HG03139 (cell line): ENCODE data around the gene TVP23B.
"Not testable (repeated sequence)": the region's sequence is repeated elsewhere in the genome, so short reads cannot be mapped to it uniquely, and the experiment has no call there.

Source experiments
- ATAC-seq: cut with Tn5 transposase; IDR thresholded peaks from one replicate; pipeline ENCODE4 v1.9.1; 2021; ENCODE audit not compliant: unreplicated experiment

Gene TVP23B

DNA sequence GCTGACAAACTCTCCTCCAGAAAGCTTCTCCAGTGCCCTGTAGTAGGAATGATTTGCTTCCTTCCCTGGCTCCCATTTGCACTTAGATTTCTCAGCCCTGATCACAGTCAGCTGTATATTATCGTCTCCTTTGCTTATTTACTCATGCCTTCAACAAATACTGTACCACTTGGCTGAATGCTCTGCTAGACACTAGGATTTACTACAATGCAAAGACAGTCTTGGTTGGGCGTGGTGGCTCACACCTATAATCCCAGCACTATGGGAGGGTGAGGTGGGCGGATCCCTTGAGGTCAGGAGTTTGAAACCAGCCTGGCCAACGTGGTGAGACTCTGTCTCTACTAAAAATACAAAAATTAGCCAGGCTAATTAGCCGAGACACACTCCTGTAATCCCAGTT lies 5.9 kb downstream of the TVP23B start:
- not testable (repeated sequence) for ATAC-seq

DNA sequence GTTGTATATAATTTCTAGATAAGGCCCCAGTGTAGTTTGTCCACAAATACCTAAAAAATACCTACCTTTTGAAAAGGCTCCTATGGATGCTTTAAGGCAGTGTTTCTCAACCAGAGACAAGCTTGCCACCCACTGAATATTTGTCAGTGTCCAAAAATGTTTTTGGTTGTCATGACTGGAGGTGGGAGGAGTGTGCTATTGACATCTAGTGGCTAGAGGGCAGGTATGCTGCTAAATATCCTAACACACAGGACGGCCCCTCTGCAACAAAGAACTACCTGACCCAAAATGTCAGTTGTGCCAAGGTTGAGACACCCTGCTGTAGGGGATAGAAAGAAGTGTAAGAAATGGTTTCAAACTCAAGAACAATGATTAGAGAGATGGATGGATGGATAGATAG lies 10.4 kb downstream of the TVP23B start:
- ATAC-seq, result not testable (repeated sequence)

DNA sequence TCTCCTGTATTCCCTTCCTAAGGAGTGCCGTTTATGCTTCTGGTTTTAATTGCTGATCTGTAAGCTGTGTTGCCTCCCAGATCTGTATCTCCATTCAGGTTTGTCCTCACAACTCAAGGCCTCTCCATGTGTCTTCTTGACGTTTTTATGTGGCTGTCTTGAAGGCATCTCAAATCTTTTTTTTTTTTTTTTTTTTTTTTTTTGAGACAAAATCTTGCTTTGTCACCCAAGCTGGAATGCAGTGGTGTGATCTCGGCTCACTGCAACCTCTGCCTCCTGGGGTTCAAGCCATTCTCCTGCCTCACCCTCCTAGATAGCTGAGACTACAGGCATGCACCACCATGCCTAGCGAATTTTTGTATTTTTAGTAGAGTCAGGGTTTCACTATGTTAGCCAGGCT lies 13.9 kb downstream of the TVP23B start:
- ATAC-seq, result not testable (repeated sequence)

DNA sequence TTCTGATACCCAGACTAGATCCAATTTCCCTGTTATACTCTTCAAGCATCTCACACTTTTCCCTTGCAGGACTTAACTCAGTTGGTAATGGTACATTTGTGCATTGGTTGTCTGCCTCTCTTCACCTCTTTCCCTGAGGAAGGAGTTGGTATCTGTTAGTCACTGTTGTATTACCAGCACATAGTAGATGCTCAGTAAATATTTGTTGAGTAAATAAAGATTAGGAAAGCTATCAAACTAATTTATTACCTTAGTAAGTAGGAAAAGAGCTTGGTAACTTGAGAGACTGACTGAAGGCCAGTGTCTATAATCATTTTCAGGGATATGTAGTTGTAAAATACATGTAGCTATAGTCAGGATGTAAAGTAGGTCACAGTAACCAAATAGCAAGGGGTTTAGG lies 15.9 kb downstream of the TVP23B start:
- not testable (repeated sequence) for ATAC-seq

DNA sequence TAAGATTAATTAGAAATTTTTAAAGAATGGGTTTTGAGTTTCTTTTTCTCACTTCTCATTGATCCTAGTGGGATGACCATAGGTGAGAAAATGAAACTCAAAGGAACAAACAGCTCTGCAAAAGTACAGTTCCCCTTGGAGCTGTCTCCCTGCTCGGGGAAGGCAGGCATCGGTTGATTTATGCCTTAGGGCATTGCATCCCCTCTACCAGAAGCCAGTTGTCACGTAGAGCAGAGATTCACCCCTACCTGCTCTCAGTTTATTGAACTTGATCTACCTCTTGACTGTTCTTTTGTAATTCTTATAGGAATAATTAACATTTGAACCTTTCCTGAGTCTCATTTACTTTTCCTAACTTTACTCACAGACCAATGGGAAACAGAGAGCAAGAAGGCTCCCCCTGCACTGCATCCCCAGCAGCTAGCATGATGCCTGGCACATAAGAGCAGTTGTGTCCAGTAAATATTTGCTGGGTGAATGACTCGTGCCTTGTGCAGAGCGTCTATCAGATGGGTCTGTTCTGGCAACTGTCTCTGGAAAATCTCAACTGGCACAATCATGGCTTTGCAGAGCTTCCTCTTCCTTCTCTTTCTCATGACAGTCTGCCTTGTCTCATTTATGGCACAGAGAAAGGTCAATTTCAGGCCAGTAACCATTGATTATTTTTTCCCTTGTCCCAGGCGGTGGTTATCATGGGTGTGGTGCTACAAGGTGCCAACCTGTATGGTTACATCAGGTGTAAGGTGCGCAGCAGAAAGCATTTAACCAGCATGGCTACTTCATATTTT lies 22.7 kb downstream of the TVP23B start:
- ATAC-seq, result not testable (repeated sequence)

DNA sequence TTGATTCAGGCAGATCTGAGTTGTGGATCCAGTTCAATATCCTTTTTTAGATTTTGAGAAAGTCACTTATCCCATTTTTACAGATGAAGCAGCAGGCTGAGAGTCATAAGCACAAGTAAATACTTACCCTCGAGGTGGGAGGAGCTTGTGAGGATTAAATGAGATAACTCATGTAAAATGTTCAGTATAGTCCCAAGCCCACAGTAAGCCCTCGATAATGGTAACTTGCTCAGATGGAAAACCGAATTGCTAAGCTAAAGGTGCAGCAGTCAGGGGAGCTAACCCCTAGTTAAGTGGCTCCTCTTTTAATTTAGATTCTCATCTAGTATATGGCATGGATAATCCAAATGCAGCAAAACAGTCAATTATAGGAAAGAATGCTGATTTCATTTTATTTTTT lies 34.9 kb downstream of the TVP23B start:
- not testable (repeated sequence) for ATAC-seq

DNA sequence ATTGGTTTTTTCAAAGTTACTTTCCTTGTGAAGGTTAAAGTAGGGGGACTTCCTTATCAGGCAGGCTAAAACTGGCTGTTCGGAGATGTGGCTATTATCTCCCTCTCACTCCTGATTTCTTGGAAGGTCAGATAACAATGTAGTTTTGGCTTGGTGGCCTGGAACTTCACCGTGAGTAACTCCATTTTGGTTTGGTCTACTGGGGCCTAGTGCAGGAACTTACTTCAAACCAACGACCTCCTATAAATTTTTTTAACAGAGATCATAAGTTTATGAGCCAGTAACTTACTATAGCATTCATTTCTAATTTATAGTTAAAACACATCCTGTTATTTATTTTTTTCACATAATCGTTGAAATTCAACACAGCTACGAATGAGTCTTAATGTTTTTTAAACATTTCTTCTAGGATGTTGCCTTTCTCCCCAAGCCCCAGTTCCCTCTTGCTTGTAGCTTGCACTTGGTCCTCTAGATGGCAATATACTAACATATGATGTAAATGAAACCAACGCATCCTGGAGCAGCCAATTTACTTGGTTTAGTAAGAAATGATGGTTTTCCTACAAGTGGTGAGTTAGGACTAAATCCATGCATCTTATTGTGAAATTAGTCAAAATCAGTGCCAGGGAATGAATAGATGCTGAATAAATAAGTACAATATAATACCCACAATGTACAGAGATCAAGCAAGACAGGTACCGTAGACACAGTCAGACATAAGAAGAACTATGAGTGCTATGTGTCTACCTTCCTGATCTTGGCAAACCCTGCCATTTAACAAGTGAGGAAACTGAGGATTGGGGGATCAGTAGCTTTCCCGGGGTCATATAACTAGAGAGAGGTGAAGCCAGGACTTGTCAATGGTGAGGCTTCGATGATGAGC lies 35.7 kb downstream of the TVP23B start:
- not testable (repeated sequence) for ATAC-seq

DNA sequence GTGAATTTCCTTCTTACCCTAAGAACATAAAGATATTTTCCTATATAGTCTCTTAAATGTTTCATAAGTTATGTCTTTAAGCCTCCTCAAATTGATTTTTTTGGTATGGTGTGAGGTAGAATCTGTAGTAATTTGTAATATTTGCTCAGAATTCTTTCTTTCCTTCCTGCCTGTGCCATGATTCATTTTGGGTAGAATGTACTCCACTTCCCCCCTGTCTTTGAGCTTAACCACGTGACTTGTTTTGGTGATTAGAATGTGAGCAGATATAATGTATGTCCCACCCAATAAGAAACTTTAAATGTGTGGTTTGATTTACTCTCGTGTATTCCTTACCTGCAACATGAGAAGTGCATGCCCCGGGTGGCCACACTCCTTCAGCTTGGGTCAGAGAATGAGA lies 40.4 kb downstream of the TVP23B start:
- not testable (repeated sequence) for ATAC-seq

DNA sequence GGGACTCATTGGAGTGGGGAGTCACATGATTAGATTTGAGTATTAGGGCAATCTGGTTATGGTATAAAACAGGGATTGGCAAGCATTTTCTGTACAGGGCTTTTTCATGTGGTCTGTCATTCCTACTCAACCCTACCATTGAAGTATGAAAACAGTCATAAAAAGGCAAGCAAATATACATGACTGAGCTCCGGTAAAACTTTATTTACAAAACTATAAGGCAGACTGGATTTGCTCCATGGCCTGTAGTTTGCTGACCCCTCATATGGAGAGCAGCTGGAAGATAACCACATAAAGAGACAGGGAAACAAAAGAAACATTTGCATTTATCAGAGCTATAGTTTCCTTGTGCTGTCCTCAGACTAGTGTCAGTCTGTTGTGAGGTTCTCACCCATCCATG lies 46.6 kb downstream of the TVP23B start:
- not testable (repeated sequence) for ATAC-seq

DNA sequence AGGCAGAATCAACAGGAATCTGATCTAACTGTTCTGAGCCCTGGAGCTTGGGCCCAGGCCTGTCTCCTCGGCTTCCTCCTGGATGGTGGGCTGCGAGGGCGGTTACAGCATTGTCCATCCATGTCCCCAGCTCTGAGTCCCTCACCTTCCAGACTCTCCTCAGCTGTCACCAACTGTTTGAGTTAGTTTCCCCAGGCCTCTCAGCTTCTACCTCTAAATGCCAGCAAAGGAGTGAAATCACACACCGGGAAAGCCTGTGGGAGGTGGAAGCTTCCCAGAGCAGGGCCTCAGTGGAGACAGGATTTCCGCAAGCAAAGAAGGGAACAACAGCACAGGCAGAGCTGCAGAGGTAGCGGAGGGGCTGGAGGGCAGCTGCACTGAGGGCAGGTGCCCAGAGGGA lies 67.5 kb downstream of the TVP23B start:
- ATAC-seq, result no peak

DNA sequence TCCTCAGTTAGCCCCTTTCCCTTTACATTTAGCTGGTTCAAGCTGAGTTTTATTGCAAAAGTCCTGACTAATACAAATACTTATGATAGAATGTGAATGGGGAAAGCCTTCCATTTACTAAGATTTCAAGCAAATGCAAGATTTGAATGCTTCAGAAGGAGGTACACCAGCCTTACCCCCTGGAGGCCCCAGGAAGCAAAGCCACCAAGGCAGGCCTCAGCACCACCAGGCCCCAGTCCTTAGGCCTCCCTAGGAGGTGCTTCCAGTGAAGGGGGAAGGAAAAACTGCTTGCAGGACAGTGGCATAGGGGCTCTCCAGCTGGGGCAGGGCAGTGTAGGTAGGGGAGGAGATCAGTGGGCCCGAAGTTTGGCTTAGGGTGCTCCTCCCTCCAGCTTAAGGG lies 69.7 kb downstream of the TVP23B start:
- no peak for ATAC-seq

DNA sequence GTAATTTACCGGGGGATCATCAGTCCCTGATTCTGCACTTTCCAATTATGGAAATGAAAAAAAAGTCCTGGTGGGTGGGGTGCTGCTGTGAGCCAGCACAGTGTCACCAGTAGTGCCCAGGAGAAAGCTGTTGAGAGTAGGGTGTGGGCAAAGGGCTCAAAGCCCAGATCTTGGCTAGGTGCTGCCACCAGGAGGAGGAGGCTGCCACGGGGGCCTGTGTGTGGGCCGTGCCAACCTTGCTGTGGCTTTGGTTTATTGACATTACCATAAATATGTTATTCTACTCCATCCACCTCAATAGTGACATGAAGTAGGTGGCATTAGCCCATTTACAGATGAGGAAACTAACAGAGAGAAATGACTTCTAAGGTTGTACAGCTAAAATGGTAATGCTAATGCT lies 70.2 kb downstream of the TVP23B start:
- no peak for ATAC-seq

DNA sequence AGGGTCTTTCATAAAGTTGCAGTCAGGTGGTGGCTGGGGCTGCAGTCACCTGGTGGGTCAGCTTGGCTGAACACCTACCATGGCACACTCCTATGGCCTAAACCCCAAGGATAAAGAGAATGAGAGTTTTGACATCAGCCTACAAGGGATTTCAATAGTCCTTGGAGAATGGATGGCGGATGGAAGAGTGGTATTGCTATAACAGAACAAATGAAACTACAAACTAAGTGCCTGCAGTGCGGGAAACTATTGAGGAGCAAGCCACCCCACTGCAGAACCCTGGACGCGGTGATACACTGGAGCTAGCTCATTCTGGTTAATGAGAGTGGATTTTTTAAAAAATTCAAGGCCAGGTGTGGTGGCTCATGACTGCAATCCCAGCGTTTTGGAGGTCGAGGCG lies 74.0 kb downstream of the TVP23B start:
- ATAC-seq, result no peak

DNA sequence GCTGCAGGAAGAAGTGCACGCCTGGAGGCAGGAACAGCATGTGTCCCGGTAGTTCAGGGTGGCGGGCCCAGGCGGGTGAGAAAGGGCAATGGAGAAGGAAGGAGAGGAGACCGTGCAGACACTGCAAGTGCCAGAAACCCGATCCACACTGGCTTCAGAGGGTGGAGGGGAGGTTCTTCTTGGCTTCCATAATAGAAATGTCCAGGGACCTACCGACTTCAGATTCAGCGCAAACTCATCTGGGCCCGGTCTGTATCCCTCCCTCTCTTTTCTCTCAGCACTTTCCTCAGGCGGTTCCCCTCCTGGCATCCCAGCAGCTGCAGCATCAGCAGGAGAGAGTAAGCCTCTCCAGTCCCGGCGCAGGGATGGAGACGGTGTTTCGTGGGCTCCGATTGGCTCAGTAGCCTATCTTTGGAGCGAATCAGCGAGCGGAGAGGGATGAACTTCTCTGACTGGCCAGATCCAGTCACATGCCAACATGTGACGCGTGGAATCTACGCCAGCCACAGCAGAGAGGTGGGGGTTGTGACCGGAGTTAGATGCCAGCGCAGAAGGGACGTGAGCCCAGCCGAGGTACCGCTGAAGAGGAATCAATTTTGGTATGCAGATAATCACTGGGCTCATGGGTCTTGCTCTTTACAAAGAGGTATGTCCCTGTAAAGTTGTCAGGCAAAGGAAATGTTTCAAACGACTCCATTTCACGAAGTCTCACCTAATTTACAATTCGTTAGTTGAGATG lies 75.0 kb downstream of the TVP23B start:
- peak; percentile 63 for ATAC-seq
